ENCODE results near the gene PTPRD. TPM values are rescaled to one million over a fixed set of nuclear protein-coding genes. Genes with fewer than 3 reads are reported as not detected.

The PTPRD gene
- total and polyA plus RNA-seq, 3 experiments from 2014 or later, result 0.02 to 0.04 TPM; not detected in 1

DNA sequence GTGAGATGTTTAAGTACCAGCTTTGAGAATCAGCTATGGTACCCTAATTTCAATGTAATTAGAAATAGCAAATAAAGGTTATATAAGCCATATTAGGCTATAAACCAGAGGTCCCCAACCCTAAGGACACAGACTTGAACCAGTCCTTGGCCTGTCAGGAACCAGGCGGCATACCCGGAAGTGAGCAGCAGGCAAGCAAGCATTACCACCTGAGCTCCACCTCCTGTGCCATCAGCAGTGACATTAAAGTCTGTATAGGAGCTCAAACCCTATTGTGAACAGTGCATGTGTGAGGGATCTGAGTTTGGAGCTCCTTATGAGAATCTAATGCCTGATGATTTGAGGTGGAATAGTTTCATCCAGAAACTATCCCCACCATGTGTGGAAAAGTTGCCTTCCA lies 1009.5 kb downstream of the PTPRD start:
- ChIA-PET POLR2A (no interaction called here), CTCF (no interaction called here)
- H3K4me3 ChIP-seq (ENCODE audit: low read length), result no peak overlapping the region
- no peak overlapping the region for H3K27ac ChIP-seq (ENCODE audit: low read depth, low read length)
- peaks cover 0 to 21% (median 2%) of the 10 kb centered on the region in 5 donors for H3K9me3 Mint-ChIP-seq
- DNase-seq, result no peak
- no peaks in the 10 kb centered on the region for H3K4me1 ChIP-seq (ENCODE audit: insufficient read depth, low read length)
- no peaks in the 10 kb centered on the region for H3K27me3 Mint-ChIP-seq
- no peak overlapping the region for H3K4me3 Mint-ChIP-seq
- no peaks in the 10 kb centered on the region for H3K36me3 Mint-ChIP-seq
- H3K9me3 ChIP-seq (ENCODE audit: low read length), result no peaks in the 10 kb centered on the region
- no peaks in the 10 kb centered on the region for H3K27me3 ChIP-seq (ENCODE audit: insufficient read depth, low read length, poor library complexity, severe bottlenecking)
- H3K36me3 ChIP-seq (ENCODE audit: insufficient read depth, low read length), result no peaks in the 10 kb centered on the region
- no peak overlapping the region for H3K27ac Mint-ChIP-seq
- no peaks in the 10 kb centered on the region for H3K4me1 Mint-ChIP-seq

GRCh38 chr9:9598723-9599122 lies 1014.1 kb downstream of the PTPRD start:
- Histone ChIP-seq H3K4me3 (ENCODE audit: low read length) (no peak overlapping the region), H3K9me3 (ENCODE audit: low read length) (no peaks in the 10 kb centered on the region), H3K27me3 (ENCODE audit: insufficient read depth, low read length, poor library complexity, severe bottlenecking) (no peaks in the 10 kb centered on the region), H3K27ac (ENCODE audit: low read depth, low read length) (no peak overlapping the region), H3K4me1 (ENCODE audit: insufficient read depth, low read length) (no peaks in the 10 kb centered on the region), H3K36me3 (ENCODE audit: insufficient read depth, low read length) (no peaks in the 10 kb centered on the region)
- no peak for DNase-seq
- Mint-ChIP-seq H3K27me3 (no peaks in the 10 kb centered on the region), H3K27ac (no peak overlapping the region), H3K9me3 (peaks cover 0 to 14% (median 4%) of the 10 kb centered on the region in 5 donors), H3K4me1 (no peaks in the 10 kb centered on the region), H3K36me3 (no peaks in the 10 kb centered on the region), H3K4me3 (no peak overlapping the region)
- POLR2A ChIA-PET, result no interaction called here
- CTCF ChIA-PET, result no interaction called here

DNA sequence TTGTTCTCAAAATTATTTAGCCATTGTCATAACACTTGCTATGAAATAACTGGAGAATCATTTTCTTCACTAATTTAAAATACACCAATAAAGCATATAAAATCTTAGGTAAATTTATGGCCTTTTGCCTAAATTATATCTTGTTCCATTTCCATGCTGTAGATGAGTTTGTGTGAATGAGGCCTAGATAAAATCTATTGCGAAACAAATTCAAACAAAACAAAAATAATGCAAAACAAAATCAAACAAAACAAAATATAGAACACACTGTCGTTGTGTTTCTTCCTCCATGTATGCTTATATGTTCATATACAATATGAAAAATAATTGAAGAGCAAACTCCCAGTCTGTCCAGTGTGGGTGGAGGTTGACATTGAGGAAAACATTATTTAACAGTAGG lies 1020.7 kb downstream of the PTPRD start:
- peaks cover 0 to 22% (median 6%) of the 10 kb centered on the region in 5 donors for H3K9me3 Mint-ChIP-seq
- H3K4me1 Mint-ChIP-seq, result no peaks in the 10 kb centered on the region
- H3K36me3 Mint-ChIP-seq, result no peaks in the 10 kb centered on the region

GRCh38 chr9:9585920-9586319 lies 1026.9 kb downstream of the PTPRD start:
- H3K4me3 ChIP-seq (ENCODE audit: low read length), result no peak overlapping the region
- DNase-seq, result no peak
- ChIA-PET CTCF (no interaction called here), POLR2A (no interaction called here)
- no peaks in the 10 kb centered on the region for H3K9me3 ChIP-seq (ENCODE audit: low read length)
- Mint-ChIP-seq H3K27me3 (no peaks in the 10 kb centered on the region), H3K36me3 (no peaks in the 10 kb centered on the region), H3K4me3 (no peak overlapping the region), H3K27ac (no peak overlapping the region), H3K9me3 (peaks cover 1 to 14% (median 2%) of the 10 kb centered on the region in 5 donors), H3K4me1 (no peaks in the 10 kb centered on the region)
- no peaks in the 10 kb centered on the region for H3K36me3 ChIP-seq (ENCODE audit: insufficient read depth, low read length)
- H3K27me3 ChIP-seq (ENCODE audit: insufficient read depth, low read length, poor library complexity, severe bottlenecking), result no peaks in the 10 kb centered on the region
- H3K27ac ChIP-seq (ENCODE audit: low read depth, low read length), result no peak overlapping the region
- no peaks in the 10 kb centered on the region for H3K4me1 ChIP-seq (ENCODE audit: insufficient read depth, low read length)

More for the DNA sequence above, 1020.7 kb downstream of the PTPRD start:
- ChIA-PET CTCF (no interaction called here), POLR2A (no interaction called here)
- DNase-seq, result no peak
- Histone ChIP-seq H3K27me3 (ENCODE audit: insufficient read depth, low read length, poor library complexity, severe bottlenecking) (no peaks in the 10 kb centered on the region), H3K36me3 (ENCODE audit: insufficient read depth, low read length) (no peaks in the 10 kb centered on the region), H3K4me1 (ENCODE audit: insufficient read depth, low read length) (no peaks in the 10 kb centered on the region), H3K9me3 (ENCODE audit: low read length) (no peaks in the 10 kb centered on the region), H3K27ac (ENCODE audit: low read depth, low read length) (no peak overlapping the region), H3K4me3 (ENCODE audit: low read length) (no peak overlapping the region)
- Mint-ChIP-seq H3K27me3 (no peaks in the 10 kb centered on the region), H3K4me3 (no peak overlapping the region), H3K27ac (no peak overlapping the region)

- H3K27me3 ChIP-seq (ENCODE audit: insufficient read depth, low read length, poor library complexity, severe bottlenecking), result no peaks in the 10 kb centered on the region
- Mint-ChIP-seq H3K4me3 (no peak overlapping the region), H3K27me3 (no peaks in the 10 kb centered on the region), H3K9me3 (peaks cover 0 to 18% (median 2%) of the 10 kb centered on the region in 5 donors), H3K36me3 (no peaks in the 10 kb centered on the region), H3K4me1 (no peaks in the 10 kb centered on the region), H3K27ac (no peak overlapping the region)
- H3K4me1 ChIP-seq (ENCODE audit: insufficient read depth, low read length), result no peaks in the 10 kb centered on the region
- H3K4me3 ChIP-seq (ENCODE audit: low read length), result no peak overlapping the region
- ChIA-PET CTCF (no interaction called here), POLR2A (no interaction called here)
- no peak for DNase-seq
- H3K27ac ChIP-seq (ENCODE audit: low read depth, low read length), result no peak overlapping the region
- H3K9me3 ChIP-seq (ENCODE audit: low read length), result no peaks in the 10 kb centered on the region
- H3K36me3 ChIP-seq (ENCODE audit: insufficient read depth, low read length), result no peaks in the 10 kb centered on the region
Observed at GRCh38 chr9:9574080-9574479, 1038.7 kb downstream of the PTPRD start.

DNA sequence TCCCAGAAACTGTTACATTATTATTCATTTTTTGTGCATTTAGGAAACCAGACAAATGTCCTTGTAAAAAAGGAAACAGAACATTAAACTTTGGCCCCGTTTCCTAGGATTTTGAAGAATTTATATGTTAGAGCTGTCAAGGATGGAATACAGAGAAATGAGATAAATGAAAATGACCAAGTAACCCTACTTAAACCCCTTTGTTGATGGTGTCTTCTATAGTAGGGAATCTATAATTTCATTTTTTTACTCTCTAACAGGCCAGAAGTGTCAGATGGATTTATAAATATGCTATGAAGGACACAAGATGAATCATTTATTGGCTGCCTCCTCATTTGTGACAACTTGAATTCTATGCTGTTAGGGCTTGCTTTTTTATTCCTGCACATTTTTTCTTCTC lies 1047.1 kb downstream of the PTPRD start:
- Histone ChIP-seq H3K27me3 (ENCODE audit: insufficient read depth, low read length, poor library complexity, severe bottlenecking) (no peaks in the 10 kb centered on the region), H3K27ac (ENCODE audit: low read depth, low read length) (no peak overlapping the region), H3K4me3 (ENCODE audit: low read length) (no peak overlapping the region), H3K36me3 (ENCODE audit: insufficient read depth, low read length) (no peaks in the 10 kb centered on the region), H3K4me1 (ENCODE audit: insufficient read depth, low read length) (no peaks in the 10 kb centered on the region), H3K9me3 (ENCODE audit: low read length) (no peaks in the 10 kb centered on the region)
- Mint-ChIP-seq H3K27me3 (no peaks in the 10 kb centered on the region), H3K4me3 (no peak overlapping the region), H3K36me3 (no peaks in the 10 kb centered on the region), H3K4me1 (no peaks in the 10 kb centered on the region), H3K9me3 (peaks cover 2 to 29% (median 6%) of the 10 kb centered on the region in 5 donors), H3K27ac (no peak overlapping the region)
- ChIA-PET CTCF (no interaction called here), POLR2A (no interaction called here)
- DNase-seq, result no peak

DNA sequence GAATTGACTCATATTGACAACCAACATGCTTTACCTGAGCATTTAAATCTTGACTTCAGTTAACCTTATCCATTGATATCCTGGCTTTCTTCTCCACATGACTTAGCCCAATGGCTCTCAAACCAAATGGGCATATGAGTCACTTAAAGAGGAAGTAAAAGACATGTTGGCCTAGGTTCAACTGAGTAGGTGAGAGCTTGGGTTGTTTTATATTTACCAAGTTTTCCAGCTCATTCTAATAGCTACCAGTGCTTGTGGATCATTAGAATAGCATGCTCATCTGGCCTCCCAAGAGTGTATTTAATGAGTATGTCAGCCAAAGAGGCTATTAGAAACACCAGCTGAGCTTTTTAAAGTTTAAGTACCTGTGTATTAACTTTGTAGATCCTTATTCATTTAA lies 1049.0 kb downstream of the PTPRD start:
- POLR2A ChIA-PET, result no interaction called here
- no peak for DNase-seq
- Mint-ChIP-seq H3K4me3 (no peak overlapping the region), H3K4me1 (no peaks in the 10 kb centered on the region), H3K27me3 (no peaks in the 10 kb centered on the region), H3K27ac (no peak overlapping the region), H3K36me3 (no peaks in the 10 kb centered on the region), H3K9me3 (peaks cover 2 to 18% (median 4%) of the 10 kb centered on the region in 5 donors)
- CTCF ChIA-PET, result no interaction called here
- Histone ChIP-seq H3K4me3 (ENCODE audit: low read length) (no peak overlapping the region), H3K27ac (ENCODE audit: low read depth, low read length) (no peak overlapping the region), H3K36me3 (ENCODE audit: insufficient read depth, low read length) (no peaks in the 10 kb centered on the region), H3K4me1 (ENCODE audit: insufficient read depth, low read length) (no peaks in the 10 kb centered on the region), H3K9me3 (ENCODE audit: low read length) (no peaks in the 10 kb centered on the region), H3K27me3 (ENCODE audit: insufficient read depth, low read length, poor library complexity, severe bottlenecking) (no peaks in the 10 kb centered on the region)

DNA sequence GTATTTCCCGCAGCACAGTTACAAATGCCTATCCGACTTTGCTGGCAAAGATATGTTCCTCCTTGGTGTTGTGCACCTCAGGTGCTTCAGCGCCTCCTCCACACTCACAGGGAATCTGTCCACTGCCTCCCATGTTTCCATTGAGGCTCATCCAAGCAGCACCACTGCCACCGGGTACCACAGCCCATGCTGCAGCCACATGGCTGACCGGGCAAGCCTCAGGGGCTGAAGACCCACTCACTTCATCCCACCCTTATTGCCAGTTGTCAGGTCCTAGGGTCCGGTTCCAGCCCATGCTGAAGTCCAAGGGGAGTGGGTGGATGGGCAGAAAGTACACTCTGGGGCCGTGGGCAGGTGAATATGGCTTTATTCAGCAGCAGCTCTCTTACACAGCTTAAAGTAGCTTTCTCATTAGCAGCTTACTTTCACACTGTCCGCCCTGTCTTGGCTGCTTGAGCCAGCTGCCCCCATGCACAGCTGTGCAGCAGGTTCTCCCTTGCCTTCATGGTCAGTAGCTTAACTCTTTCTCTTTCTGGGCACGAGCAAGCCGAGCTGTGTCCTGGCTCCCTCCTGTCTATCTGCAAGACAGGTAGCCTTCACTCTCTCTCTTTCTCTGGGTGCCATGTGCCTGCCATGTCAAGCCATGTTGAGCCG lies 1052.3 kb downstream of the PTPRD start:
- Histone ChIP-seq H3K27ac (ENCODE audit: low read depth, low read length) (no peak overlapping the region), H3K4me1 (ENCODE audit: insufficient read depth, low read length) (no peaks in the 10 kb centered on the region), H3K36me3 (ENCODE audit: insufficient read depth, low read length) (no peaks in the 10 kb centered on the region), H3K27me3 (ENCODE audit: insufficient read depth, low read length, poor library complexity, severe bottlenecking) (no peaks in the 10 kb centered on the region), H3K9me3 (ENCODE audit: low read length) (no peaks in the 10 kb centered on the region), H3K4me3 (ENCODE audit: low read length) (no peak overlapping the region)
- no peak overlapping the region for H3K4me3 Mint-ChIP-seq
- no peaks in the 10 kb centered on the region for H3K4me1 Mint-ChIP-seq
- no peaks in the 10 kb centered on the region for H3K27me3 Mint-ChIP-seq
- CTCF ChIA-PET, result no interaction called here
- peaks cover 2 to 9% (median 4%) of the 10 kb centered on the region in 5 donors for H3K9me3 Mint-ChIP-seq
- no peaks in the 10 kb centered on the region for H3K36me3 Mint-ChIP-seq
- H3K27ac Mint-ChIP-seq, result no peak overlapping the region
- POLR2A ChIA-PET, result no interaction called here
- DNase-seq, result no peak

- no peaks in the 10 kb centered on the region for H3K36me3 ChIP-seq (ENCODE audit: insufficient read depth, low read length)
- DNase-seq, result no peak
- ChIA-PET POLR2A (no interaction called here), CTCF (no interaction called here)
- Mint-ChIP-seq H3K27ac (no peak overlapping the region), H3K4me3 (peak overlapping the region in 1 of 7 donors; percentile 40), H3K27me3 (no peaks in the 10 kb centered on the region), H3K9me3 (peaks cover 2 to 9% (median 4%) of the 10 kb centered on the region in 5 donors), H3K4me1 (no peaks in the 10 kb centered on the region), H3K36me3 (no peaks in the 10 kb centered on the region)
- no peak overlapping the region for H3K27ac ChIP-seq (ENCODE audit: low read depth, low read length)
- H3K4me3 ChIP-seq (ENCODE audit: low read length), result no peak overlapping the region
- no peaks in the 10 kb centered on the region for H3K9me3 ChIP-seq (ENCODE audit: low read length)
- no peaks in the 10 kb centered on the region for H3K4me1 ChIP-seq (ENCODE audit: insufficient read depth, low read length)
- no peaks in the 10 kb centered on the region for H3K27me3 ChIP-seq (ENCODE audit: insufficient read depth, low read length, poor library complexity, severe bottlenecking)
Observed at GRCh38 chr9:9558907-9559306, 1053.9 kb downstream of the PTPRD start.
